NB4 (cell line): ENCODE data around the gene SPACA6.

Experiments used
- DNase-seq: peaks from one replicate; pipeline ENCODE4 v3.0.0; 2010; ENCODE audit warnings: low read depth
- H3K4me3 ChIP-seq: one replicate; pipeline ENCODE4 v1.5.1; 2011; ENCODE audit warnings: mild to moderate bottlenecking, low read depth, low read length, moderate library complexity
- MYC ChIP-seq: IDR thresholded peaks from 2 replicates; pipeline ENCODE4 v1.6.1; 2011; ENCODE audit warnings: low read depth, low read length
- POLR2A ChIP-seq: IDR thresholded peaks from 2 replicates; pipeline ENCODE4 v1.6.1; 2011; ENCODE audit warnings: mild to moderate bottlenecking; ENCODE audit not compliant: insufficient read length; ENCODE audit errors: extremely low read depth
- TF ChIP-seq, protein P1 (sequence below): IDR thresholded peaks from 2 replicates; pipeline ENCODE4 v1.6.1; 2011; ENCODE audit warnings: low read depth, low read length
- TF ChIP-seq, protein P2 (sequence below): IDR thresholded peaks from one replicate; pipeline ENCODE4 v1.5.1; 2012; ENCODE audit warnings: low read depth, low read length

SPACA6 gene

DNA sequence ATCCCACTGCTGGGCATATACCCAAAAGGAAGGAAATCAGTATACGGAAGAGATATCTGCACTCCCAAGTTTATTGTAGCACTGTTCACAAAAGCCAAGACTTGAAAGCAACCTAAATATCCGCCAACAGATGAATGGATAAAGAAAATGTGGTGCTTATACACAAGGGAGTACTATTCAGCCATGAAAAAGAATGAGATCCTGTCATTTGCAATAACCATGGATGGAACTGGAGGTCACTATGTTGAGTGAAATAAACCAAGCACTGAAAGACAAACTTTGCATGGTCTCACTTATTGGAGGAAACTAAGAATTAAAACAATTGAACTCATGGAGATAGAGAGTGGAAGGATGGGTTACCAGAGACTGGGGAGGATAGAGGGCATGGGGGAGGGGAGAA lies 40.0 kb upstream of the SPACA6 start:
- TF ChIP-seq MYC (no peak), POLR2A (no peak)
- TF ChIP-seq, protein P1, sequence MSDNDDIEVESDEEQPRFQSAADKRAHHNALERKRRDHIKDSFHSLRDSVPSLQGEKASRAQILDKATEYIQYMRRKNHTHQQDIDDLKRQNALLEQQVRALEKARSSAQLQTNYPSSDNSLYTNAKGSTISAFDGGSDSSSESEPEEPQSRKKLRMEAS = no peak
- TF ChIP-seq, protein P2, sequence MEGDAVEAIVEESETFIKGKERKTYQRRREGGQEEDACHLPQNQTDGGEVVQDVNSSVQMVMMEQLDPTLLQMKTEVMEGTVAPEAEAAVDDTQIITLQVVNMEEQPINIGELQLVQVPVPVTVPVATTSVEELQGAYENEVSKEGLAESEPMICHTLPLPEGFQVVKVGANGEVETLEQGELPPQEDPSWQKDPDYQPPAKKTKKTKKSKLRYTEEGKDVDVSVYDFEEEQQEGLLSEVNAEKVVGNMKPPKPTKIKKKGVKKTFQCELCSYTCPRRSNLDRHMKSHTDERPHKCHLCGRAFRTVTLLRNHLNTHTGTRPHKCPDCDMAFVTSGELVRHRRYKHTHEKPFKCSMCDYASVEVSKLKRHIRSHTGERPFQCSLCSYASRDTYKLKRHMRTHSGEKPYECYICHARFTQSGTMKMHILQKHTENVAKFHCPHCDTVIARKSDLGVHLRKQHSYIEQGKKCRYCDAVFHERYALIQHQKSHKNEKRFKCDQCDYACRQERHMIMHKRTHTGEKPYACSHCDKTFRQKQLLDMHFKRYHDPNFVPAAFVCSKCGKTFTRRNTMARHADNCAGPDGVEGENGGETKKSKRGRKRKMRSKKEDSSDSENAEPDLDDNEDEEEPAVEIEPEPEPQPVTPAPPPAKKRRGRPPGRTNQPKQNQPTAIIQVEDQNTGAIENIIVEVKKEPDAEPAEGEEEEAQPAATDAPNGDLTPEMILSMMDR = no peak
- DNase-seq = no peak
- H3K4me3 ChIP-seq = no peak overlapping the region

DNA sequence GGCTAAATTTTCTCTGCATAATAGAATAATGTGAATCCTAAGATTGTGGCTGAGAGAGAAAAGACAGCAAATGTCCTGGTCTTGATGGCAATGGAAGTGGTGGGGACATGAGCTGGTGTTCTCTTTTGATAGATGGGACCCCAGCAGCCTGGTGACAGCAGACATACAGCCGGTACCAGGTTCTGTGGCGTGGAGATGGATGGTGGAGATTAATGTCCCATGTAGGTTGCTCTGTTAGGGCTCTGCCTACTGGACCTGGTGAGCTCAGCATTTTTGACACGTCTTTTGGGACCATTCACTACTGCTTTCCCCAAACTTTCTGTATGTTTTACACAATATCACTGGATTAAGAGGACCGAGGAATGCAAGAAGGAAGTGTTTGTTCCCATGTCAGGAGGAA lies 38.3 kb upstream of the SPACA6 start:
- no peak for DNase-seq

DNA sequence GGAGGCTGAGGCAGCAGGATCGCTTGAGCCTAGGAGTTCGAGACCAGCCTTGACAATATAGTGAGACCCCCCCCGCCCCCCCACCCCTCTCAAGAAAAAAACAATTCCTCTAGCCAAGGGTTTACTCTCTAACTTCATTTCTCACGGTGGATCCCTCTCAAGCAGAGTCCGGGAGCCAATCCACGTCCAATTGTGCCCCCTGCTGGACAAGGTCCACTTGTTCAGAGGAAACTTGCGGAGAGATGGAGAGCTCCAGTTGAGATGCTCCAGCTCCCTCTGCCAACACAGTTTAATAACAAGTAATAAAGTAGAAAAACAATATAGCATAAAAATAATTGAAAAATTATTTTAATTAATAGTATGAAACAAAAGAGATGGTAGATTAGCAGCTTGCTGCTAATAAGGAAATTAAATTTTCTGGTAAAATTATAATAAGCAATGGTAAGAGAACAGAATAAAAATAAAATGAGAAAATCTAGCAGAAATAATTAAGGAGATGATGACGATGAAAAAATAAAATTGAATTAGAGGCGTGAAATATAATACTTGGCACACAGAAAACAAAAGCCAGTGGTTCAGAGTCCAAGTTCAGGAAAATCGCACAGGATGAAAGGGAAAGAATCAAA lies 32.0 kb upstream of the SPACA6 start:
- peak; percentile 81 for DNase-seq
- TF ChIP-seq, protein P1 = no peak
- TF ChIP-seq, protein P2 = peak; percentile 68
- H3K4me3 ChIP-seq = no peak overlapping the region

More for the DNA sequence above, 38.3 kb upstream of the SPACA6 start:
- H3K4me3 ChIP-seq = no peak overlapping the region
- TF ChIP-seq MYC (no peak), POLR2A (no peak)
- TF ChIP-seq, protein P1 = no peak
- TF ChIP-seq, protein P2 = no peak

DNA sequence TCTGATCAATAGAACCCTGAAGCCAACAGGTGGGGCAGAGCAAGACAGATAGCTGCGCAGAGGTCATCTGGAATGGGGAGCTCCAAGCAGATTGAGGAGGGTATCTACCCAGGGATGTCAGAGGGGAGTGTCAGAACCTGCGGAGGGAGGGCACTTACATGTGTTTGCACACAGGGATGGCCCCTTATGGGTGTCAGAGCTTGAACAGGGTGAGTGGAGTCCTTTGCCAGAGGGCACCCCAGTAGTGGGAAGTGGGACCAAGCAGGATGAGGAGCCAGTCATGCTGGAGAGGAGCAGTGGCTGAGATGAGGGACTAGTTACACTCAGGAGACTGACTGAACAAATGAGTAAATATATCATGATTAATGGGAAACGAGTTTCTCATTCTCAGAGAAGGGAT lies 29.5 kb upstream of the SPACA6 start:
- no peak overlapping the region for H3K4me3 ChIP-seq
- TF ChIP-seq, protein P1 = no peak
- TF ChIP-seq MYC = no peak
- DNase-seq = no peak

DNA sequence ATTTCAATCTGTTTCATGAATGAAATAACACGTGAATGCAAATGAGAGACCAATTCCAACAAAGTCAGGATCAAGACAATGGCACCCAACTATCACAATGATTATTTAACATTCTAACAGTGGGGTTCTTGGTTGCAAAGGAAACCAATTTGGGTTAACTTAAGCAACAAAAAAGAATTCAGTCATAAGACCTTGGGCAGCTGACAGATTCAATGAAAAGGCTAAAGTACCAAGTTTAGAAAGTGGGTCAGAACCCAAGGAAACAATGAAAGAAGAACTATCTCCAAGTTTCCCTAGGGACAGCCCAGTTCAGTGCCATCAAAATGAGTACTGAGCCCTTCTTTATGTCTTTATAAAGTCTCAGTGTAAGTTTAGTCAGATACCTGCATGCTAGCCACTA lies 29.0 kb upstream of the SPACA6 start:
- no peak overlapping the region for H3K4me3 ChIP-seq
- DNase-seq = no peak
- no peak for TF ChIP-seq POLR2A
- TF ChIP-seq, protein P1 = no peak
- TF ChIP-seq MYC = no peak
- TF ChIP-seq, protein P2 = no peak

DNA sequence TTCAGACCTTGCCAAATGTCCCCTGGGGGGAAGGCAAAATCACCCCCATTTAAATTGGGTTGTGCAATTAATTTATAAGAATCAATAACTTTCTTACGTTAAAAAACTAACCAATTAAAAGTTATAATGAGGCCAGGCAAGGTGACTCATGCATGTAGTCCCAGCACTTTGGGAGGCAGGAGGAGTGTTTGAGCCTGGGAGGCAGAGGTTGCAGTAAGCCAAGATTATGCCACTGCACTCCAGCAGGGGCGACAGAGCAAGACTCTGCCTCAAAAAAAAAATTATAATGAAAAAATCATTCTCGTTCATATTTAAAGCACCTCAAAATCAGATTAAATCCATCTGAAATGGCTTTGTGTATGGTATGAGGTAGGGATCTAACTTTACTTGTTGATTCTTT lies 28.1 kb upstream of the SPACA6 start:
- no peak overlapping the region for H3K4me3 ChIP-seq
- TF ChIP-seq, protein P1 = no peak
- TF ChIP-seq, protein P2 = no peak
- TF ChIP-seq POLR2A = no peak
- no peak for TF ChIP-seq MYC
- no peak for DNase-seq
